ENCODE data around the gene TPCN2. TPM values are rescaled to one million over a fixed set of nuclear protein-coding genes. Genes with fewer than 3 reads are reported as not detected.

The TPCN2 gene
- total RNA-seq, 1 experiment from 2014 or later = 28.9 TPM

DNA sequence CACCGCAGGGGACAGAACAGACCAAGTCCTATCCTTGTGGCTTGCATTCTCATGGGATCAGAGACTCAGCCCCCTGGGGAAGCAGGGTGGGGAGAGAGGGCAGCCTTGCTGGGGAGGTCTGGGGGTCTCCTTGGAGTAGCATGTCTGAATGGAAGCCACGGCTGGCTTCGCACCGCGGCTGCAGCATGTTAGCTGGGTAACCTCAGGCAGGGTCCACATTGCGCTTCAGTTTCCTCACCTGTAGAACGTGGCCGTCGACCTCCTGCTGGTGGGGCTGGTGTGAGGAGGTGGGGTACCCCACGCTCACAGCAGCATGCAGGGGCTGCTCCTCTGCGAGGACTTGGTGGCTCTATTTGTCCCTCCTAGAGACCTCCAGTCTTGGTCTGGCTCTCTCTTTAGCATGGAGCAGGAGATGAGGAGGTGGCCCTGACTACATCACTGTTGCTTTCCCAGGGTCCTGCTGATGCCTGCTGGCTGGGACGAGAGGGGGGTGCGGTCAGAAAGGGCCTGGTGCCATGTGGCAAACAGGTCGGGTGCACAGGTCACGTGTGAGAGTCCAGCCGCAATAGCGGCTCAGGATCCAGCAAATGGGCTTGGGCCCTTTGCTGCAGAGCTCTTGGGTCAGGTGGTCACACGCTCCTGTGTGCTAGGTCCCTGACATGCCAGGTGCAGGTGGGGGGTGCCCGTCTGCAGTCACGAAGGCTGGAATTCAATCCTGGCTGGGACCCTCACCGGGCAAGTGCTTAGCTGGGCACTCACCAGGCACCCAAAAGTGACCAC, 71.6 kb downstream of the TPCN2 start:
- BruUV-seq (replicated peaks) = no TSS peak
- Histone ChIP-seq H3K27me3 (replicated peaks; ENCODE audit: insufficient read depth, low read depth, low read length, poor library complexity) (no peaks in the 10 kb centered on the region), H3K27ac (ENCODE audit: low read depth, low read length, poor library complexity, severe bottlenecking) (no peak overlapping the region), H3K9me3 (ENCODE audit: low read depth, low read length, poor library complexity, severe bottlenecking) (no peaks in the 10 kb centered on the region), H3K4me1 (ENCODE audit: insufficient read depth, low read length, poor library complexity, severe bottlenecking) (peaks cover 20% of the 10 kb centered on the region), H3K4me3 (ENCODE audit: low read depth, low read length, poor library complexity, severe bottlenecking) (no peak overlapping the region), H3K36me3 (ENCODE audit: insufficient read depth, low read length, poor library complexity, severe bottlenecking) (no peaks in the 10 kb centered on the region)
- intact Hi-C loops (cut with micrococcal nuclease; ENCODE audit: unreplicated experiment) = no loop called here
- ChIA-PET POLR2A (ENCODE audit: low non-redundant PET) (no interaction called here), CTCF (interaction anchor here (1.2 kb wide), 1 partner anchor 12 kb away, joined by 3 read pairs; no protein-coding TSS in a partner anchor)
- no peak for TF ChIP-seq EZH2 (IDR thresholded peaks at IDR 0.05; ENCODE audit: borderline replicate concordance, low read depth, low read length, poor library complexity, severe bottlenecking)
- TF ChIP-seq, protein P1, sequence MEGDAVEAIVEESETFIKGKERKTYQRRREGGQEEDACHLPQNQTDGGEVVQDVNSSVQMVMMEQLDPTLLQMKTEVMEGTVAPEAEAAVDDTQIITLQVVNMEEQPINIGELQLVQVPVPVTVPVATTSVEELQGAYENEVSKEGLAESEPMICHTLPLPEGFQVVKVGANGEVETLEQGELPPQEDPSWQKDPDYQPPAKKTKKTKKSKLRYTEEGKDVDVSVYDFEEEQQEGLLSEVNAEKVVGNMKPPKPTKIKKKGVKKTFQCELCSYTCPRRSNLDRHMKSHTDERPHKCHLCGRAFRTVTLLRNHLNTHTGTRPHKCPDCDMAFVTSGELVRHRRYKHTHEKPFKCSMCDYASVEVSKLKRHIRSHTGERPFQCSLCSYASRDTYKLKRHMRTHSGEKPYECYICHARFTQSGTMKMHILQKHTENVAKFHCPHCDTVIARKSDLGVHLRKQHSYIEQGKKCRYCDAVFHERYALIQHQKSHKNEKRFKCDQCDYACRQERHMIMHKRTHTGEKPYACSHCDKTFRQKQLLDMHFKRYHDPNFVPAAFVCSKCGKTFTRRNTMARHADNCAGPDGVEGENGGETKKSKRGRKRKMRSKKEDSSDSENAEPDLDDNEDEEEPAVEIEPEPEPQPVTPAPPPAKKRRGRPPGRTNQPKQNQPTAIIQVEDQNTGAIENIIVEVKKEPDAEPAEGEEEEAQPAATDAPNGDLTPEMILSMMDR (conservative IDR thresholded peaks at IDR 0.05; ENCODE audit: low read depth, low read length) = no peak
- DNase-seq (ENCODE audit: low spot score) = no peak

DNA sequence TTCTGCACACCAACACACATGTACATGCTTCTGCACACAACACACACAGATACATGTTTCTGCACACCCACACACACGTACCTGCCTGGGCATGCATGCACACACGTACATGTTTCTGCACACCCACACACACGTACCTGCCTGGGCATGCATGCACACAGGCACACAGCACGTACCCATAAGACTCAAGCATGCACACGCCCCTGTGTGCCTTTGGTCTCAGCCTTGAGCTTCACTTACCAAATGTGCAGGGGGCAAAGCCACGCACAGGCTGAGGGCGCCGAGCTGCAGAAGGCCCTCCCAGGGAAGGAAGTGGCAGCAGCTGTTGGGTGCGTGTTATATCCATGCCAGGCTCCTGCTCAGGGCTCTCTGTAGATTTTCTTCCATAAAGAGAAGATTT, 72.3 kb downstream of the TPCN2 start:
- BruUV-seq (replicated peaks) = no TSS peak
- Histone ChIP-seq H3K9me3 (ENCODE audit: low read depth, low read length, poor library complexity, severe bottlenecking) (no peaks in the 10 kb centered on the region), H3K36me3 (ENCODE audit: insufficient read depth, low read length, poor library complexity, severe bottlenecking) (no peaks in the 10 kb centered on the region), H3K4me1 (ENCODE audit: insufficient read depth, low read length, poor library complexity, severe bottlenecking) (peaks cover 20% of the 10 kb centered on the region), H3K27me3 (replicated peaks; ENCODE audit: insufficient read depth, low read depth, low read length, poor library complexity) (no peaks in the 10 kb centered on the region), H3K4me3 (ENCODE audit: low read depth, low read length, poor library complexity, severe bottlenecking) (no peak overlapping the region), H3K27ac (ENCODE audit: low read depth, low read length, poor library complexity, severe bottlenecking) (no peak overlapping the region)
- no peak for TF ChIP-seq EZH2 (IDR thresholded peaks at IDR 0.05; ENCODE audit: borderline replicate concordance, low read depth, low read length, poor library complexity, severe bottlenecking)
- TF ChIP-seq, protein P1 (conservative IDR thresholded peaks at IDR 0.05; ENCODE audit: low read depth, low read length) = no peak
- POLR2A ChIA-PET (ENCODE audit: low non-redundant PET) = no interaction called here
- CTCF ChIA-PET = interaction anchor here (1.2 kb wide), 1 partner anchor 11 kb away, joined by 3 read pairs; no protein-coding TSS in a partner anchor
- intact Hi-C loops (cut with micrococcal nuclease; ENCODE audit: unreplicated experiment) = no loop called here
- DNase-seq (ENCODE audit: low spot score) = no peak

DNA sequence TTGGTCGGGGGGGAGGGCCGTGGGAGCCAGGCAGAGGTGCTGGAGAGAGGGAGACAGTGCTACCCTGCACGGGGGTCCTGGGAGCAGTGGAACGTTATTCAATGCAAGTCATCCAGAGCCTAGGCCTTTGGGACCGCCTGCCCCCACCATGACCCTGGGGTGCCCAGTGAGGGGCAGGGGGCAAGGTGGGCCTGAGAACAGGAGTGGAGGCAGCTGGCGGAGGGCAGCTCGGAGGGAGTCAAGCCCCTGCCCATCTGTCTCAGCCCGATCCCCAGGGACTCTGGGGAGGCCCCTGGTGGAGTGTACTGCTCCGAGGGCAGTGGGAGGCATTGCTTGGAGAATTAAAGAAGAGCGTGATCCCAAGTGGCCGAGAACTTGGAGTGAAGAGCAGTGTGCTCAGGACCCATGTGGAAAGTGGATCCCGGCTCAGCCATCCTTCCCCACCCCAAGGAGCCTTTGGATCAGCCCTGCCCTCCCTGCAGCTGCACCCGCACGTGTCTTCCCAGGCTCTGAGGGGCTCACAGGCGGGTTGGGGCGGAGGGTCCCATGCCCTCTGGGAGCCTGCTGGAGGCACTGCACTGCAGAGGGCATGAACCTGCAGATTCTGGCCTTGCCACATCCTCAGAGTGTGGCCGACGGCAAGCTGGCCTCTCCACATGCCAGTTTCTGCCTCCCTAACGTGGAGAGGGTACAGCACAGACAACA, 73.0 kb downstream of the TPCN2 start:
- ChIA-PET POLR2A (ENCODE audit: low non-redundant PET) (no interaction called here), CTCF (interaction anchor here (1.2 kb wide), 1 partner anchor 10 kb away, joined by 3 read pairs; no protein-coding TSS in a partner anchor)
- no peak for TF ChIP-seq EZH2 (IDR thresholded peaks at IDR 0.05; ENCODE audit: borderline replicate concordance, low read depth, low read length, poor library complexity, severe bottlenecking)
- TF ChIP-seq, protein P1 (conservative IDR thresholded peaks at IDR 0.05; ENCODE audit: low read depth, low read length) = no peak
- no peaks in the 10 kb centered on the region for H3K9me3 ChIP-seq (ENCODE audit: low read depth, low read length, poor library complexity, severe bottlenecking)
- H3K27me3 ChIP-seq (replicated peaks; ENCODE audit: insufficient read depth, low read depth, low read length, poor library complexity) = no peaks in the 10 kb centered on the region
- H3K36me3 ChIP-seq (ENCODE audit: insufficient read depth, low read length, poor library complexity, severe bottlenecking) = no peaks in the 10 kb centered on the region
- H3K27ac ChIP-seq (ENCODE audit: low read depth, low read length, poor library complexity, severe bottlenecking) = no peak overlapping the region
- H3K4me1 ChIP-seq (ENCODE audit: insufficient read depth, low read length, poor library complexity, severe bottlenecking) = peaks cover 20% of the 10 kb centered on the region
- no peak for DNase-seq (ENCODE audit: low spot score)
- no TSS peak for BruUV-seq (replicated peaks)
- no peak overlapping the region for H3K4me3 ChIP-seq (ENCODE audit: low read depth, low read length, poor library complexity, severe bottlenecking)
- intact Hi-C loops (cut with micrococcal nuclease; ENCODE audit: unreplicated experiment) = no loop called here

Data from A673 (cell line).